K562 (cell line): ENCODE measurements around the gene PTH2. TPM values are rescaled to one million over a fixed set of nuclear protein-coding genes. Genes with fewer than 3 reads are reported as not detected.

Experiments
- ETV1 ChIP-seq: fragments of 450-650 bp; conservative IDR thresholded peaks from 2 replicates; pipeline ENCODE4 v1.6.1; 2016; ENCODE audit warnings: missing genetic modification characterization, control low read depth, low read depth, missing compliant biosample characterization
- ZFP91 ChIP-seq: sonication (generic); formaldehyde crosslinking; IDR thresholded peaks from 2 replicates; pipeline ENCODE4 v1.8.0; 2022; ENCODE audit warnings: mild to moderate bottlenecking, missing genetic modification reagents
- ZNF133 ChIP-seq: fragments of 250-450 bp; sonication (Bioruptor Pico); IDR thresholded peaks from 2 replicates; pipeline ENCODE4 v1.4.0; 2020; ENCODE audit warnings: mild to moderate bottlenecking
- ZNF408 ChIP-seq: fragments of 250-450 bp; sonication (Bioruptor Pico); IDR thresholded peaks from 2 replicates; pipeline ENCODE4 v1.4.0; 2020; ENCODE audit warnings: low read depth, mild to moderate bottlenecking, moderate library complexity
- ZNF444 ChIP-seq: fragments of 250-450 bp; sonication (Bioruptor Pico); IDR thresholded peaks from 2 replicates; pipeline ENCODE4 v1.4.0; 2020; ENCODE audit warnings: mild to moderate bottlenecking, moderate library complexity
- polyA plus RNA-seq, 8 experiments: library from polyadenylated mRNA; depleted of rRNA in 4 of 8; stranded (reverse) in 5 of 8; unstranded in 3 of 8; fragments of >200 nt; fragmentation: Nextera tagmentation in 2 of 8; fragmentation: Illumina TruSeq in 1 of 8; extraction: Ambion mirVana in 2 of 8; extraction: Trizol in 1 of 8; gene quantifications; 2 replicates each; pipeline versions ENCODE4 v1.2.1 to v1.2.3, GENCODE V29; 2011 to 2014; ENCODE audit warnings: inconsistent platforms in 1 of 8, missing spikeins in 1 of 8
- total RNA-seq, 7 experiments: library from RNA; depleted of rRNA in 6 of 7; stranded (reverse); fragments of >200 nt in 6 of 7; fragmentation: Illumina TruSeq in 2 of 7; extraction: Trizol in 2 of 7; gene quantifications; 2 replicates each; pipeline versions ENCODE4 v1.2.1 to v1.2.3, GENCODE V29; 2011 to 2021; ENCODE audit warnings: low replicate concordance in 1 of 7
- TF ChIP-seq, protein P1 (sequence below): IDR thresholded peaks from 2 replicates; pipeline ENCODE4 v1.6.1; 2011; ENCODE audit not compliant: insufficient read length; ENCODE audit errors: extremely low read depth
- TF ChIP-seq, protein P2 (sequence below): IDR thresholded peaks from 3 replicates; pipeline ENCODE4 v1.6.1; 2011; ENCODE audit warnings: borderline replicate concordance, mild to moderate bottlenecking, moderate library complexity; ENCODE audit not compliant: insufficient read length; ENCODE audit errors: extremely low read depth

The PTH2 gene
- total and polyA plus RNA-seq, 9 of the 15 experiments (the other 6 are each of a cell fraction or from before 2014, with no cell fraction given): 1.3 TPM; not detected in 8

GRCh38 chr19:49419173-49419572 is 4.1 kb downstream of the PTH2 start (continued):
- TF ChIP-seq ZFP91 (no peak), ZNF133 (no peak), ZNF408 (CRISPR knock-in tag) (no peak), ETV1 (tag) (no peak), ZNF444 (CRISPR knock-in tag) (no peak)
- TF ChIP-seq, protein P1, sequence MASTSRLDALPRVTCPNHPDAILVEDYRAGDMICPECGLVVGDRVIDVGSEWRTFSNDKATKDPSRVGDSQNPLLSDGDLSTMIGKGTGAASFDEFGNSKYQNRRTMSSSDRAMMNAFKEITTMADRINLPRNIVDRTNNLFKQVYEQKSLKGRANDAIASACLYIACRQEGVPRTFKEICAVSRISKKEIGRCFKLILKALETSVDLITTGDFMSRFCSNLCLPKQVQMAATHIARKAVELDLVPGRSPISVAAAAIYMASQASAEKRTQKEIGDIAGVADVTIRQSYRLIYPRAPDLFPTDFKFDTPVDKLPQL: no peak
- TF ChIP-seq, protein P2, sequence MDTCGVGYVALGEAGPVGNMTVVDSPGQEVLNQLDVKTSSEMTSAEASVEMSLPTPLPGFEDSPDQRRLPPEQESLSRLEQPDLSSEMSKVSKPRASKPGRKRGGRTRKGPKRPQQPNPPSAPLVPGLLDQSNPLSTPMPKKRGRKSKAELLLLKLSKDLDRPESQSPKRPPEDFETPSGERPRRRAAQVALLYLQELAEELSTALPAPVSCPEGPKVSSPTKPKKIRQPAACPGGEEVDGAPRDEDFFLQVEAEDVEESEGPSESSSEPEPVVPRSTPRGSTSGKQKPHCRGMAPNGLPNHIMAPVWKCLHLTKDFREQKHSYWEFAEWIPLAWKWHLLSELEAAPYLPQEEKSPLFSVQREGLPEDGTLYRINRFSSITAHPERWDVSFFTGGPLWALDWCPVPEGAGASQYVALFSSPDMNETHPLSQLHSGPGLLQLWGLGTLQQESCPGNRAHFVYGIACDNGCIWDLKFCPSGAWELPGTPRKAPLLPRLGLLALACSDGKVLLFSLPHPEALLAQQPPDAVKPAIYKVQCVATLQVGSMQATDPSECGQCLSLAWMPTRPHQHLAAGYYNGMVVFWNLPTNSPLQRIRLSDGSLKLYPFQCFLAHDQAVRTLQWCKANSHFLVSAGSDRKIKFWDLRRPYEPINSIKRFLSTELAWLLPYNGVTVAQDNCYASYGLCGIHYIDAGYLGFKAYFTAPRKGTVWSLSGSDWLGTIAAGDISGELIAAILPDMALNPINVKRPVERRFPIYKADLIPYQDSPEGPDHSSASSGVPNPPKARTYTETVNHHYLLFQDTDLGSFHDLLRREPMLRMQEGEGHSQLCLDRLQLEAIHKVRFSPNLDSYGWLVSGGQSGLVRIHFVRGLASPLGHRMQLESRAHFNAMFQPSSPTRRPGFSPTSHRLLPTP: no peak
